Mesothelial cell of epicardium (in vitro differentiated cells): ENCODE results near the gene SORCS1. TPM values are rescaled to one million over a fixed set of nuclear protein-coding genes. Genes with fewer than 3 reads are reported as not detected.

Source experiments
- DNase-seq, 2 experiments: peaks; one replicate each; pipeline ENCODE4 v3.0.0; 2021; ENCODE audit warnings: low spot score in 2 of 2; ENCODE audit not compliant: unreplicated experiment in 2 of 2
- H3K27ac Mint-ChIP-seq: 2 replicates; pipeline ENCODE4 v1.8.0; 2021; ENCODE audit warnings: mixed read lengths
- H3K27me3 Mint-ChIP-seq: 2 replicates; pipeline ENCODE4 v1.8.0; 2021; ENCODE audit warnings: low read depth, mixed read lengths
- H3K36me3 Mint-ChIP-seq: 2 replicates; pipeline ENCODE4 v1.8.0; 2021; ENCODE audit warnings: mixed read lengths
- H3K4me1 Mint-ChIP-seq: 2 replicates; pipeline ENCODE4 v1.8.0; 2021; ENCODE audit warnings: mixed read lengths
- H3K4me3 Mint-ChIP-seq: 2 replicates; pipeline ENCODE4 v1.8.0; 2021; ENCODE audit warnings: mild to moderate bottlenecking, moderate library complexity, mixed read lengths
- H3K9me3 Mint-ChIP-seq: 2 replicates; pipeline ENCODE4 v1.8.0; 2021; ENCODE audit warnings: mixed read lengths
- total RNA-seq: library from RNA; stranded (reverse); gene quantifications from 3 replicates; pipeline ENCODE4 v1.2.1, GENCODE V29; 2021
- TF ChIP-seq, protein P1 (sequence below): fragments of 200-600 bp; sonication (generic); IDR thresholded peaks from one replicate; pipeline ENCODE4 v1.5.0; 2021; ENCODE audit warnings: antibody characterized with exemption; ENCODE audit not compliant: unreplicated experiment

The SORCS1 gene
- total RNA-seq, 1 donor from 2014 or later: 0.78 TPM

DNA sequence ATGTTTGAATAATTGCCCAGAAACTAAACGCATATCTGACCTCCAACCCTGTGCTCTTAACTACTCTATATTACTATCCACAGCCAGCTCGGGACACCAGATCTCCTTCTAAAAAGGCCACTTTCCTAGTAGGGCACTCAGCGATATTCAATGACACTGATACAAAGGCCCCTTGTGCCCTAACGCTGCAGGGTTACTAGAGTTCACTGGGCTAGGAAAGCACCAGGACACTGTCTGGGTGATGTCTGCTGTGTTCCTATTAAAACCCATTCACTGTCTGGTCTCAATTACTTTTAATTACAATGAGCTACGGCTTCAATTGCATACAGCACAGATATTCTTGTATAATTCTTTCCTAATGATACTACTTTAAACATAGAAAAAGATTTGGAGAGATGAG is 91.7 kb downstream of the SORCS1 start:
- TF ChIP-seq, protein P1, sequence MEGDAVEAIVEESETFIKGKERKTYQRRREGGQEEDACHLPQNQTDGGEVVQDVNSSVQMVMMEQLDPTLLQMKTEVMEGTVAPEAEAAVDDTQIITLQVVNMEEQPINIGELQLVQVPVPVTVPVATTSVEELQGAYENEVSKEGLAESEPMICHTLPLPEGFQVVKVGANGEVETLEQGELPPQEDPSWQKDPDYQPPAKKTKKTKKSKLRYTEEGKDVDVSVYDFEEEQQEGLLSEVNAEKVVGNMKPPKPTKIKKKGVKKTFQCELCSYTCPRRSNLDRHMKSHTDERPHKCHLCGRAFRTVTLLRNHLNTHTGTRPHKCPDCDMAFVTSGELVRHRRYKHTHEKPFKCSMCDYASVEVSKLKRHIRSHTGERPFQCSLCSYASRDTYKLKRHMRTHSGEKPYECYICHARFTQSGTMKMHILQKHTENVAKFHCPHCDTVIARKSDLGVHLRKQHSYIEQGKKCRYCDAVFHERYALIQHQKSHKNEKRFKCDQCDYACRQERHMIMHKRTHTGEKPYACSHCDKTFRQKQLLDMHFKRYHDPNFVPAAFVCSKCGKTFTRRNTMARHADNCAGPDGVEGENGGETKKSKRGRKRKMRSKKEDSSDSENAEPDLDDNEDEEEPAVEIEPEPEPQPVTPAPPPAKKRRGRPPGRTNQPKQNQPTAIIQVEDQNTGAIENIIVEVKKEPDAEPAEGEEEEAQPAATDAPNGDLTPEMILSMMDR: no peak
- H3K36me3 Mint-ChIP-seq: no peaks in the 10 kb centered on the region
- H3K4me1 Mint-ChIP-seq: no peaks in the 10 kb centered on the region
- no peak for DNase-seq
- H3K4me3 Mint-ChIP-seq: no peak overlapping the region
- H3K27ac Mint-ChIP-seq: no peak overlapping the region
- no peaks in the 10 kb centered on the region for H3K9me3 Mint-ChIP-seq
- H3K27me3 Mint-ChIP-seq: peaks cover 1% of the 10 kb centered on the region

DNA sequence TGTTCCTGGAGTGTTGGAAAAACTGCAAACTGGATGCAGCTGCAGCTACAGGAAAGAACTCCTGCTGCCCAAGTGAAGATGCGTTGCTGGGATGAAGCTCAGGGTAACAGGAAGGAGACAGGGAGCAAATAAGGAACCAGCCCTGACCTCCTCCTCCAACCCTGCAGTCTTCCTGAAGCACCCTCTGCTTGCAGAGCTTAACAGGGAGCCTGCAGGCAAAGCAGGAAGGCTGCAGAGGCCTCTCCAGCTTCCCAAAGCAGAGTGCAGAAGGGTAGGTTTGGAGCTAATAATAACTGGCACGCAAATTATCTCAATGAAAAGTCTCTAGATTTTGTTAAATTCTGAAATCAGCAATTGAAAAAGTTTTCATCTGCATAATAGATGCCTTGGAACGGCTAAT is 92.5 kb downstream of the SORCS1 start:
- Mint-ChIP-seq H3K9me3 (no peaks in the 10 kb centered on the region), H3K4me1 (no peaks in the 10 kb centered on the region), H3K27me3 (peaks cover 1% of the 10 kb centered on the region), H3K4me3 (no peak overlapping the region), H3K36me3 (no peaks in the 10 kb centered on the region), H3K27ac (no peak overlapping the region)
- no peak for DNase-seq
- TF ChIP-seq, protein P1: no peak

DNA sequence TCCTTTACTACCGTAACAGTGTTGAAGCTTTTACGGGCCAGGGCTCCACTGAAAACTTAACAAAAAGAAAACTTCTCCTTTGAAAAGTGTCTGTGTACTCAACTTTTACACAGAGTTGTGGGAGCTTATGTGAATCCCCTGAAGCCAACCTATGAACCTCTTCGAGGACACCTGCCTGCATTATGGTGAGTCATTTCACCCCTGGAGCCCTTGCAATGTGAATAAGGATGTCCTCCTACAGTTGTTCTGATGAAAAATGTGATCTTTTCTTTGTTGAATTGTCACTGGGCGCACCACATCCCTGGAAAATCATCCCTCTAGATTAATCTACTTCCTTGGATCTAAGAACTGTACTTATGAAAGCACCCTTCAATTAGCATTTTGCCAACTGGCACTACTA is 93.2 kb downstream of the SORCS1 start:
- H3K4me1 Mint-ChIP-seq: no peaks in the 10 kb centered on the region
- no peaks in the 10 kb centered on the region for H3K9me3 Mint-ChIP-seq
- H3K27me3 Mint-ChIP-seq: peaks cover 1% of the 10 kb centered on the region
- no peak overlapping the region for H3K27ac Mint-ChIP-seq
- H3K4me3 Mint-ChIP-seq: no peak overlapping the region
- H3K36me3 Mint-ChIP-seq: no peaks in the 10 kb centered on the region
- TF ChIP-seq, protein P1: no peak
- DNase-seq: no peak

DNA sequence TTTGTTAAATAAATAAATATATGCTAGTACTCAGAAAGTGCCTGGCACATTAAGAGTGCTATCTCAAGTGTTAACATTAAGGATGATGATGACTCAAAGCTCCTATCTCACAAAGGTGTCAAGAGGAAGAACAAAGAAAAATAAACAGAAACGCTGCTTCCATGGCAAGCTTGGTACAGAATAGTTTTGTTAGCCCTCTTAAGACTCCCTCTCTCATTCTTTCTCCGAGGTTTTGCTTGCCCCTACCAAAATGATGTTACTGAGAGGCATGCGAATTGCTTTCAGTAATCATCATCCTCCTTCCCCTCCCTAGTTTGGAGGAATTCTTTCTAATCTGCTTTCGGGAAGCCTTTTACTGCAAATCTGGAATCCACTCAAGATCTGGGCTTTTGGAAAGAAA is 96.7 kb downstream of the SORCS1 start:
- no peak for DNase-seq
- H3K27ac Mint-ChIP-seq: no peak overlapping the region
- TF ChIP-seq, protein P1: no peak
- no peaks in the 10 kb centered on the region for H3K9me3 Mint-ChIP-seq
- no peaks in the 10 kb centered on the region for H3K27me3 Mint-ChIP-seq
- no peak overlapping the region for H3K4me3 Mint-ChIP-seq
- no peaks in the 10 kb centered on the region for H3K4me1 Mint-ChIP-seq
- no peaks in the 10 kb centered on the region for H3K36me3 Mint-ChIP-seq

DNA sequence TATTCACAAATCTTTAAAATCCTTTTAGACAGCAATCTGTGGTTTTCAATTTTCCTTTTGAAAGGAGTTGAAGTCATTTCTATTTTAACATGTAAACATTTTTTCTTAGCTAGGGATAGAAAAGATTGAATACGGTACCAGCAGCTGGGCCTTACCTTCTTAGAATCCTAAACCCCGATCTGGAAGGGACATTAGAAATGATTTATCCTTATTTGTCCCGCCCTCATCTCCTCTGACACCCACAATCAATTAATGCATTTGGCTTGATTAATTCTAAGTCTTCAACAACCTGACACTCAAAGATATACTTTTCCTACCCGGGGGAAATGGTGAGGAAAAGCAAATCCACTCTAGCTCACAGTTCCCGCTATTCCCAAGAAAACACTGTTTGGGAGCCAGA is 100.4 kb downstream of the SORCS1 start:
- Mint-ChIP-seq H3K9me3 (no peaks in the 10 kb centered on the region), H3K36me3 (no peaks in the 10 kb centered on the region), H3K4me1 (peaks cover 6% of the 10 kb centered on the region), H3K4me3 (no peak overlapping the region), H3K27ac (no peak overlapping the region), H3K27me3 (no peaks in the 10 kb centered on the region)
- TF ChIP-seq, protein P1: no peak
- DNase-seq: no peak

DNA sequence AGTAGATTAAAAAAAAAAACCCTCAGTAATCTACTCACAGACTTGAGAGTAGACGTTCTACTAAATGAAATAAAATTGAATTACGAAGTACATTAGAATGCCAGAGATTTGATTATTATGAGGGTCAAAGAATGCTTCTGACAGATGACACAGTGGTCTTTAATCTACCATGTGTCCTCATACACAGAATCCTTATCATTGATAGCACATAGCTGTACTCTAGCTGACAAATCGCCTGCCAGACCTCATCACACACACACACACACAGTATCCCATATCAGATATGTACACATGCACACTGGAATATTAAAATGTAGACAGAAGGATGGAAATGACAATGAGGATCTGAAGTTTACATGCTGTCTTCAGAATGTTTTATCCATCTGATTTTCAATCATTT is 104.6 kb downstream of the SORCS1 start:
- TF ChIP-seq, protein P1: no peak
- Mint-ChIP-seq H3K4me3 (no peak overlapping the region), H3K27ac (no peak overlapping the region)

More for the DNA sequence above, 104.6 kb downstream of the SORCS1 start:
- Mint-ChIP-seq H3K27me3 (peaks cover under 1% of the 10 kb centered on the region), H3K36me3 (no peaks in the 10 kb centered on the region), H3K9me3 (no peaks in the 10 kb centered on the region), H3K4me1 (peaks cover 9% of the 10 kb centered on the region)
- DNase-seq: no peak
